Endothelial cell of hepatic sinusoid (primary cell): ENCODE measurements around the gene GNA15.
"Not testable (repeated sequence)": the region's sequence is repeated elsewhere in the genome, so short reads cannot be mapped to it uniquely, and the experiment has no call there.

Source experiments
- in situ Hi-C: cut with HindIII; loops from 2 replicates; pipeline ENCODE4 v1.10.0; 2017; ENCODE audit warnings: low sequenced_read_pairs

GNA15 gene

GRCh38 chr19:3145909-3146676 lies 10.3 kb downstream of the GNA15 start:
- in situ Hi-C loops: no loop called here

DNA sequence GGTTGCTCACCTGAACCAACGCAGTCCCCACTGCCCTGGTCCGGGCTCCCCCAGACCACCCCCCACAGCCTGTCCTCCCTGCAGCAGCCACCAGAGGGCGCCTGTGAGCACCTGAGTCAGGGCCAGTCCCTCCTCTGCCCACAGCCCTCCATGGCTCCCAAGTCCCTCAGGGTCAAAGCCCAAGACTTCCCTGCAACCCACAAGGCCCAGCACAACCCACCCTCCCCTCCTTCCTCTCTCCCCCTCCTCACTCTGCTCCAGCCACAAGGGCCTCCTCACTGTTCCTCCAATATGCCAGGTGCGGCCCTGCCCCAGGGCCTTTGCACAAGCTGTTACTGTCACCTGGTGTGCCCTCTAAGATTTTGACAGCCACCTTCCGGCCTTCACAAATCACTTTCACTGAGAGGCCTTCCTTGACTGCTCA lies 10.9 kb downstream of the GNA15 start:
- in situ Hi-C loops: no loop called here

DNA sequence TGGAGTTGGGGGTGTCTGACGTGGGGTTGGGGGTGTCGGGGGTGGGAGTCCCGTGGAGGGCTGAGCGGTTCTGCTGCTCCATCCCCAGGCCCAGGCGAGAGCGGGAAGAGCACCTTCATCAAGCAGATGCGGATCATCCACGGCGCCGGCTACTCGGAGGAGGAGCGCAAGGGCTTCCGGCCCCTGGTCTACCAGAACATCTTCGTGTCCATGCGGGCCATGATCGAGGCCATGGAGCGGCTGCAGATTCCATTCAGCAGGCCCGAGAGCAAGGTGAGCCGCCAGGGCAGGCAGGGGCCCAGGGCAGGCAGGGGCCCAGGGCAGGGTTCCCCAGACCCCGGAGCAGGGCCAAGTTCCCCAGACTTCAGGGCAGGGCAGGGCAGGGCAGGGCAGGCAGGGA lies 12.7 kb downstream of the GNA15 start:
- in situ Hi-C loops: no loop called here

DNA sequence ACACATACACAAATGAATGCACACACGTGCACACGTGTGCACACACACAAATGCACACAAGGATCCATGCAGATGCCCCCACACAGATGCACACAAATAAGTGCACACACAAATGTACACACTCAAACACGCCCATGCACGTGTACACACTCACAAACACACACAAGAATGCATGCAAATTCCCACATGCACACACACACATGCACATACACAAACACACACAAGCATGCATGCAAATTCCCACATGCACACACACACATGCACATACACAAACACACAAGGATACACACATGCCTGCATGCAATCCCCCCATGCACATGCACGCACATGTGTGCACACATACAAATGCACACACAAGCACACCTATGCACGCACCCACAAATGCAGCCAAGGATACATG lies 13.3 kb downstream of the GNA15 start:
- in situ Hi-C loops: no loop called here

DNA sequence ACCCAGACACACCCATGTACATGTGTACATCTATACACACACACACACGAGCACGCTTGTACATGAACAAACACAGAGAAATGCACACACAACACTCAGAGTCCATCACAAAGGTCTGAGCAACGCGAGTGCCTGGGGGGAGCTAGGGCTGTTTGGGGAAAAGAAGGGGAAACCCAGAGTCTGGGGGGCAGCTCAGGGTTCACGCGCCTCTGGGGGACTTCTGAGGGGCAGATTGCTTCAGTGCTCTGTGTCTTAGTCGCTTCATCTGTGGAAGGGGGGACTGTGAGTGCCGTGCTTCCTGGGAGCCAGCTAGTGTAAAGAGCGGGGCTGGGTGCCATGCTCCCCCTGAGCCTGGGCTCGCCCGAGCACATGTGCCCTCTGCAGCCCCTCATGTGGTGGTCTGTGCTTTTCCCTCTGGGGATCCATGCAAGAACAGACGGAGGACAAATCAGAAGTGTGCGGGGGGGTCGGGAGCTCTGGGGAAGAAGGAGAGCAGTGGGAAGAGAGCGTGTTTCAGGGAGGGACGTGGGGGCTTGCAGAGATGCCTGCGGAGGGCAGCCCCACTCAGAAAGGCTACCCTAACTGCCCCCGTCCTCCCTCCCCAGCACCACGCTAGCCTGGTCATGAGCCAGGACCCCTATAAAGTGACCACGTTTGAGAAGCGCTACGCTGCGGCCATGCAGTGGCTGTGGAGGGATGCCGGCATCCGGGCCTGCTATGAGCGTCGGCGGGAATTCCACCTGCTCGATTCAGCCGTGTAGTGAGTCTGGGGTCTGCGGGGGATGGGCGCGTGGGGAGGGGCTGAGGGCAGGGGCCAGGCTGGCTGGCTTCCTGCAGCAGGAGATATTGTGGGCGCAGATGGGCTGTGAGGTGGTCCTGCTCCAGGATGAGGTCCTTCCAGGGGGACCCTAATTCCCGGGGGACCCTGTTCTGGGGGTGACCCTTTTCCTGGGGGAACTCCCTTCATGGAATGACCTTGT lies 14.0 kb downstream of the GNA15 start:
- in situ Hi-C loops: no loop called here

- in situ Hi-C loops: no loop called here
These were observed 15.0 kb downstream of the GNA15 start for GRCh38 chr19:3150739-3151329.

DNA sequence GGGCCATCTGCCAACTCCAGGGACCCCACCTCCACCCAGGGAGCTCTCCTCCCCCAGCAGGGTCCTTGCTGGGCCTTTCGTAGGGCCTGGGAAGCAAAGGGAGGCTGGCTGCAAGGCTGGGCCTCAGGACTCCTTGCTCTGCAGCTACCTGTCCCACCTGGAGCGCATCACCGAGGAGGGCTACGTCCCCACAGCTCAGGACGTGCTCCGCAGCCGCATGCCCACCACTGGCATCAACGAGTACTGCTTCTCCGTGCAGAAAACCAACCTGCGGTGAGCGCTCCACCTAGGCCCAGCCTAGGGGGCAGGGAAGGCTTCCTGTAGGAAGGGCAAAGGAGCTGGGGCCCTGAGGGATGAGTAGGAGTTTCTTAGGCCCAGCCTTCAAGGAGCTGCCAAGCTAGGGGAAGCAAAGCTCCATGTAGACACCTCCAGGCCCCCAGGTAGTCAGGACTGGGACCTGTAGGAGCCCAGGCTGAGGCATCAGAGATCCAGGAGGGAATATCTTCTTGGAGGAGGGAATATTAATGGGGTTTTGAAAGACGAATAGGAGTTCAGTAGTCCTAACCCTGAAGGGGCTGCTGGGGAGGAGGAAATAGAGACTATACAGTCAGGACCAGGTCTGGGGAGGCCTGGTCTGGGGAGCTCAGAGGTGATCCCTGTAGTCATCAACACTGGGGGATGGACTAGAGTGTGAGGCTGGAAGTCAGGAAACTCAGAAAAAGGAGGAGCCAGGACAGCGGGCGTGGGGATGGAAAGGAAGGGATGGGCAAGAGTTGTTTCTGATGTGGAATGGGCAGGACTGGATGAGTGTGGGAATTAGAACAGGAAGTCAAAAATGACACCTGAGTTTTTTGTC lies 16.0 kb downstream of the GNA15 start:
- in situ Hi-C loops: no loop called here

DNA sequence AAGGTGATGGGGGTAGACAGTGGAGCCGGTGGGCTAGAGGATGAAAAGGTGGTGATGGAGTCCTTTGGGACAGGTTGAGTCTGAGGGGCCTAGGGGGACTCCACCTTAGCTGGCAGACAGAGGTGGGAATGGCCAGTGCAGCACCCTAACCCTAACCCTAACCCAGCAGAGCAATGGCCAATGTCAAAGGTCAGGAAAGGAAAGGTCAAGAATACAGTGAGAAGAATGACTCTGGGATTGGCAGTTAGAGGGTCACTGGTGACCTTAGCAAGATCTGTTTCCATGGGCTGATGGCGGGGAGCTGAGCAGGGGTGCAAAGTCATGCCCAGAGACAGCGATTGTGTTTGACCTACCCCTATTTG lies 16.6 kb downstream of the GNA15 start:
- in situ Hi-C loops: no loop called here

- in situ Hi-C loops: no loop called here
These were observed 17.7 kb downstream of the GNA15 start for GRCh38 chr19:3153286-3154230.

GRCh38 chr19:3154447-3154846 lies 18.6 kb downstream of the GNA15 start:
- in situ Hi-C loops: not testable (repeated sequence)

- in situ Hi-C loops: no loop called here
These were observed 19.3 kb downstream of the GNA15 start for GRCh38 chr19:3154957-3155736.

GRCh38 chr19:3157096-3157845 lies 21.4 kb downstream of the GNA15 start:
- in situ Hi-C loops: no loop called here

- in situ Hi-C loops: no loop called here
These were observed 23.7 kb downstream of the GNA15 start for GRCh38 chr19:3159565-3159964.

GRCh38 chr19:3160219-3160618 lies 24.4 kb downstream of the GNA15 start:
- in situ Hi-C loops: no loop called here

GRCh38 chr19:3161453-3161852 lies 25.6 kb downstream of the GNA15 start:
- in situ Hi-C loops: no loop called here

- in situ Hi-C loops: no loop called here
These were observed 26.8 kb downstream of the GNA15 start for GRCh38 chr19:3162418-3163229.

DNA sequence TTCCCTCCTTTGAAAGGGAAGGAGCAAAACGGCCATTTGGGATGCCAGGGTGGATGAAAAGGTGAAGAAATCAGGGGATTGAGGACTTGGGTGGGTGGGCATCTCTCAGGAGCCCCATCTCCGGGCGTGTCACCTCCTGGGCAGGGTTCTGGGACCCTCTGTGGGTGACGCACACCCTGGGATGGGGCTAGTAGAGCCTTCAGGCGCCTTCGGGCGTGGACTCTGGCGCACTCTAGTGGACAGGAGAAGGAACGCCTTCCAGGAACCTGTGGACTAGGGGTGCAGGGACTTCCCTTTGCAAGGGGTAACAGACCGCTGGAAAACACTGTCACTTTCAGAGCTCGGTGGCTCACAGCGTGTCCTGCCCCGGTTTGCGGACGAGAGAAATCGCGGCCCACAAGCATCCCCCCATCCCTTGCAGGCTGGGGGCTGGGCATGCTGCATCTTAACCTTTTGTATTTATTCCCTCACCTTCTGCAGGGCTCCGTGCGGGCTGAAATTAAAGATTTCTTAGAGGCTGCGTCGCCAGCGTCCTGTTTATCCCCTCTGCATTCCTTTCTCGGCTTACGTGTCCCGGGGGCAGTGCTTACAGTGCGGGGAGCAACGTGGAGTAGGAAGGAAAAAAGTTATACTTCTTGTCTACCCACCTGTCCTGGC lies 27.5 kb downstream of the GNA15 start:
- in situ Hi-C loops: no loop called here
